Upper lobe of left lung (tissue), 6 donors: Measurements from ENCODE around the gene MAP3K14. TPM values are rescaled to one million over a fixed set of nuclear protein-coding genes. Genes with fewer than 3 reads are reported as not detected.

Experiments
- ATAC-seq, 2 donors: fragments of 200-7000 bp; cut with Tn5 transposase; one replicate each; pipeline ENCODE4 v1.9.1; 2022; ENCODE audit warnings: mild to moderate bottlenecking in 2 of 2, moderate library complexity in 2 of 2; ENCODE audit not compliant: low FRiP score in 2 of 2
- DNase-seq, 2 donors: peaks; one replicate each; pipeline ENCODE4 v3.0.0-alpha.2; 2019 to 2020
- H3K27ac ChIP-seq, 4 donors: fragments of 200-600 bp; sonication (generic); one replicate each; pipeline ENCODE4 v1.5.1; 2016 to 2019
- H3K27me3 ChIP-seq, 4 donors: fragments of 200-600 bp; sonication (generic); one replicate each; pipeline ENCODE4 v1.5.1; 2017 to 2019
- H3K36me3 ChIP-seq, 4 donors: fragments of 200-600 bp; sonication (generic); one replicate each; pipeline ENCODE4 v1.5.1; 2016 to 2019
- H3K4me1 ChIP-seq, 4 donors: fragments of 200-600 bp; sonication (generic); one replicate each; pipeline ENCODE4 v1.5.1; 2018 to 2019
- H3K4me3 ChIP-seq, 4 donors: fragments of 200-600 bp; sonication (generic); one replicate each; pipeline ENCODE4 v1.5.1; 2017 to 2019; ENCODE audit warnings: mild to moderate bottlenecking in 2 of 4, moderate library complexity in 1 of 4
- H3K9me3 ChIP-seq, 4 donors: fragments of 200-600 bp; sonication (generic); one replicate each; pipeline ENCODE4 v1.5.1; 2018 to 2019
- EP300 ChIP-seq, 4 donors: sonication (generic); formaldehyde crosslinking; IDR thresholded peaks; one replicate each; pipeline ENCODE4 v1.5.1; 2017; ENCODE audit warnings: antibody characterized with exemption in 4 of 4, control low read depth in 2 of 4
- POLR2A ChIP-seq, 4 donors: fragments of 450-650 bp; IDR thresholded peaks; one replicate each; pipeline ENCODE4 v1.5.1; 2016 to 2017; ENCODE audit warnings: antibody characterized with exemption in 4 of 4, mild to moderate bottlenecking in 2 of 4
- POLR2AphosphoS5 ChIP-seq, 2 donors: sonication (generic); formaldehyde crosslinking; IDR thresholded peaks; one replicate each; pipeline ENCODE4 v1.5.1; 2017; ENCODE audit warnings: antibody characterized with exemption in 2 of 2
- WGBS, 2 donors: methylation state at CpG; one replicate each; pipeline ENCODE4 v1.1.5; 2017 to 2018; 5-methylcytosine and 5-hydroxymethylcytosine counted together
- total RNA-seq, 6 donors: library from RNA; depleted of rRNA in 4 of 6; stranded (reverse); fragments of >200 nt in 4 of 6; gene quantifications; one replicate each; pipeline versions ENCODE4 v1.1.0 to v1.2.1, GENCODE V29; 2016 to 2021
- TF ChIP-seq, protein P1 (sequence below), 6 experiments: fragments of 450-650 bp in 4 of 6; fragments of 200-600 bp in 2 of 6; sonication (generic) in 2 of 6; IDR thresholded peaks; one replicate each; pipeline ENCODE4 v1.5.1; 2016 to 2019; ENCODE audit warnings: antibody characterized with exemption in 6 of 6
- donor health status: DM: no; HTN: no; CAD: no; lungs with moderate emphysema.
- donor health status: DM: no; HTN: yes; CAD: no; lungs with severe emphysema.

Gene MAP3K14
- total RNA-seq, 6 donors from 2014 or later = 11.4 to 17.8 (median 13.5) TPM

DNA sequence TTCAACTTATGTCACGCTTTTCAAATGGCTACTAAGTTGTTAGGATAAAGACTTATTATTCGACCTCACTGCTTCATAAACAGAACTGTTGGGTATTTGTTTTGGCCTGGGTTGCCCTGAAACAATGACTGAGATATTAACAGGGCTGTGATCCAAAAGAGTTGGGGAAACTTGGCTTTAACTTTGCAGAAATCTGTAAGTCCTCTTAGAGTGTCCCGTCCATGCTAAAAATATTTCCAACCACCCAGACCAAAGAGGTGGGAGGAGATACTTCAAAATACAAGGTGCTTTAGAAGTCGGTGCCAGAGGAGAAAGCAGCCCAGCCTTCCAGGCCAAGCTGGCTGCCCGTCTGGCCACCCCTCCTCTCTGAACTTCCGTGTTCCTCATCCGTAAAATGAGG is 38.8 kb downstream of the MAP3K14 start:
- Histone ChIP-seq H3K4me3 (no peak overlapping the region), H3K27me3 (no peaks in the 10 kb centered on the region), H3K4me1 (peaks cover 20 to 24% (median 23%) of the 10 kb centered on the region in 4 donors), H3K9me3 (no peaks in the 10 kb centered on the region), H3K36me3 (peaks cover 11 to 37% (median 21%) of the 10 kb centered on the region in 4 donors), H3K27ac (peak overlapping the region; percentile 31 to 86 (median 74))
- peak in 1 of 2 donors; percentile 76 for DNase-seq
- 27 to 42% methylated on average over 7 of the region's 7 CpGs for WGBS, 2 donors
- TF ChIP-seq, protein P1, sequence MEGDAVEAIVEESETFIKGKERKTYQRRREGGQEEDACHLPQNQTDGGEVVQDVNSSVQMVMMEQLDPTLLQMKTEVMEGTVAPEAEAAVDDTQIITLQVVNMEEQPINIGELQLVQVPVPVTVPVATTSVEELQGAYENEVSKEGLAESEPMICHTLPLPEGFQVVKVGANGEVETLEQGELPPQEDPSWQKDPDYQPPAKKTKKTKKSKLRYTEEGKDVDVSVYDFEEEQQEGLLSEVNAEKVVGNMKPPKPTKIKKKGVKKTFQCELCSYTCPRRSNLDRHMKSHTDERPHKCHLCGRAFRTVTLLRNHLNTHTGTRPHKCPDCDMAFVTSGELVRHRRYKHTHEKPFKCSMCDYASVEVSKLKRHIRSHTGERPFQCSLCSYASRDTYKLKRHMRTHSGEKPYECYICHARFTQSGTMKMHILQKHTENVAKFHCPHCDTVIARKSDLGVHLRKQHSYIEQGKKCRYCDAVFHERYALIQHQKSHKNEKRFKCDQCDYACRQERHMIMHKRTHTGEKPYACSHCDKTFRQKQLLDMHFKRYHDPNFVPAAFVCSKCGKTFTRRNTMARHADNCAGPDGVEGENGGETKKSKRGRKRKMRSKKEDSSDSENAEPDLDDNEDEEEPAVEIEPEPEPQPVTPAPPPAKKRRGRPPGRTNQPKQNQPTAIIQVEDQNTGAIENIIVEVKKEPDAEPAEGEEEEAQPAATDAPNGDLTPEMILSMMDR (IDR thresholded peaks at IDR 0.05) = no peak
- TF ChIP-seq POLR2A (IDR thresholded peaks at IDR 0.05) (no peak), EP300 (IDR thresholded peaks at IDR 0.05) (no peak), POLR2AphosphoS5 (IDR thresholded peaks at IDR 0.05) (no peak)
- peak; percentile 71 to 77 for ATAC-seq

DNA sequence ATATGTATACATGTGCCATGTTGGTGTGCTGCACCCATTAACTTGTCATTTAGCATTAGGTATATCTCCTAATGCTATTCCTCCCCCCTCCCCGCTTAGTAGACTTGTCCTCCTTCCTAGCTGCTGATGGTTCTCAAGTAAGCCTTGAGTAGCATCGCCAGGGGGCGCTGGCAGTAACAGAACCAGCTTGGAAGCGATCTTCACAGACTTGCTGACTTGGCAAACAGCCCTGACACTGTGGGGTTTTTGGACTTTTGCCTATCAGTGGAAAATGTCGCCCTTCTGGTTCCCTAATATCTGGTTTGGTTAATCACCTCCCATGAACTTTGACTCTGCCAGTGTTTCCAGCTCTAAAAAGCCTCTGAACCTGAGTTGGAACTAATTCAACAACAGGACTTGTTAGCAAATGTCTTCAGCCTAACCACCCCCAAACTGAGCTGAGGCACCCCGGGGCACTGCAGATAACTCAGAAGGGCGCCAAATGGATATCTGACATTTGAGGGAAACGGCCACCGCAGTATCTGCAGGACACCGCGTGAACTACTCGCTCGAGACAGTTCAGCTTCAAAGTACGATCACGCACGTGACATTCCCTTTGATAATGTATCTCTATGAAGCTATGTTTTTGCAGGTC is 39.5 kb downstream of the MAP3K14 start:
- H3K4me3 ChIP-seq = no peak overlapping the region
- no peaks in the 10 kb centered on the region for H3K27me3 ChIP-seq
- WGBS, 2 donors = 26 to 31% methylated on average over 10 to 16 of the region's 16 CpGs
- peaks cover 15 to 37% (median 24%) of the 10 kb centered on the region in 4 donors for H3K36me3 ChIP-seq
- H3K4me1 ChIP-seq = peaks cover 15 to 21% (median 19%) of the 10 kb centered on the region in 4 donors
- DNase-seq (peak in 1 of 2 donors; percentile 97), ATAC-seq (peak; percentile 90 to 91)
- no peaks in the 10 kb centered on the region for H3K9me3 ChIP-seq
- peak overlapping the region; percentile 28 to 86 (median 74) for H3K27ac ChIP-seq
- TF ChIP-seq EP300 (IDR thresholded peaks at IDR 0.05) = no peak
- TF ChIP-seq, protein P1 (IDR thresholded peaks at IDR 0.05) = peak; percentile 74 to 93 (median 88)
- peak; percentile 12 to 75 for TF ChIP-seq POLR2AphosphoS5 (IDR thresholded peaks at IDR 0.05)

DNA sequence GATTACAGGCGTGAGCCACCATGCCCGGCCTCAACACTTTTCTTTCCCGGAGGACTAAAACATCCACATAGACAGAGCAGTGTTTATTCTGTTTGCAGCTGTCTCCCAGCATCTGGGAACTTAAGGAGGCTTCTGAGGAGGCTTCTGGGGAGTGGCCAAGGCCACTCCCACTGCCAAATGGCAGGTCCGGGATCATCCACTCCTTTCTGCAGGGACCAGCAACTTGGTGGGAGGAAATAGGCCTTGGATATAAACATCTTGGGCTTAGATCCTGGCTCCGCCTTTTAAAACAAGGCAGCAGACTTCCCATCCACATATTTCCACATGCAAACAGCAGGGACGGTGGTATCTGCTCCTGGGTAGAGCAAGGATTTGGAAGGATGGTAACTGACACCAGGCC is 40.8 kb downstream of the MAP3K14 start:
- no peak for TF ChIP-seq EP300 (IDR thresholded peaks at IDR 0.05)
- Histone ChIP-seq H3K27ac (no peak overlapping the region), H3K4me3 (no peak overlapping the region), H3K4me1 (peaks cover 15 to 21% (median 19%) of the 10 kb centered on the region in 4 donors), H3K36me3 (peaks cover 15 to 42% (median 29%) of the 10 kb centered on the region in 4 donors), H3K27me3 (no peaks in the 10 kb centered on the region), H3K9me3 (no peaks in the 10 kb centered on the region)
- DNase-seq (no peak), ATAC-seq (no peak)
- 48 to 59% methylated on average over 6 of the region's 6 CpGs for WGBS, 2 donors

DNA sequence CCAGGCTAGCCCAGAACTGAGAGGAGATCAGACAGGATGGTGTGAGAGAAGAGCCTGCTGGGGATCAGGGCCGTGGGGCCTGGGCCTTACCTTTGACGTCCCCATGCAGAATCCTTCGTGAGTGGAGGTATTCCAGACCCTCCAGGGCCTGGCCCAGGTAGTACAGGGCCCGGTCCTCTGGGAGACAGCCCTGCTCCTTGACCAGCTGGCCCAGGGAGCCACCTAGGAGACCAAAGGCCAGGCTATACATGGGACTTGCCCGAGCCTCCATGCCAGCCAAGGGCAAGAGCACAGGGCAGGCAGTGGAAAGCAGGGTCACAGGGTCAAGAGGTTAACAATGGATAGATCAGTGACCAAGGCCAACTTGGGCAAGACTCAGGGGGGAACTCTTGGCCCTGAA is 42.8 kb downstream of the MAP3K14 start:
- Histone ChIP-seq H3K9me3 (no peaks in the 10 kb centered on the region), H3K4me1 (peaks cover 15 to 21% (median 19%) of the 10 kb centered on the region in 4 donors), H3K27ac (no peak overlapping the region), H3K27me3 (no peaks in the 10 kb centered on the region), H3K4me3 (no peak overlapping the region), H3K36me3 (peaks cover 27 to 56% (median 46%) of the 10 kb centered on the region in 4 donors)
- TF ChIP-seq, protein P1 (IDR thresholded peaks at IDR 0.05) = no peak
- TF ChIP-seq POLR2A (IDR thresholded peaks at IDR 0.05) = no peak
- ATAC-seq (no peak), DNase-seq (no peak)
- WGBS, 2 donors = 87% methylated on average over 5 of the region's 5 CpGs; no CpG with 5 or more reads in 1 of the 2 donors

DNA sequence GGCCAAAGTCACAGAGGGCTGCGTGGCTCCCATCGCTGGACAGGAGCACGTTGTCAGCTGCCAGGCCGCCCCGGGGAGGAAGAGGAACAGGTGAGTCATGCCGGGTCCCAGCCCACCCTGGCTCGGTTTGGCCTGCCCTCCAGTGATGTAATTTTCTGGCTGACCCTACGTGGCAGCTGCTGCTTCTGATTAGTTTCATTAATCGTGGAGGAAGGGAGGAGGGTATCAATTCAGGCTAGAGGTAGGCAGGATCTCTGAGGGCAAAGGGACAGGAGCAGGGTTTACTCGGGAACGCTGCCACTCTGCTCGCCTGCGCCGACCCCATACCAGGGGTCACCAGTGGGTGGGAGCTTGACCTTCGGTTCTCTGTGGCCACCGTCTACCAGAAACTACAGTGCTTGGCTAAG is 43.3 kb downstream of the MAP3K14 start:
- Histone ChIP-seq H3K4me3 (no peak overlapping the region), H3K9me3 (no peaks in the 10 kb centered on the region), H3K36me3 (peaks cover 27 to 61% (median 51%) of the 10 kb centered on the region in 4 donors), H3K27me3 (no peaks in the 10 kb centered on the region), H3K27ac (no peak overlapping the region), H3K4me1 (peaks cover 12 to 19% (median 15%) of the 10 kb centered on the region in 4 donors)
- no peak for TF ChIP-seq POLR2AphosphoS5 (IDR thresholded peaks at IDR 0.05)
- no peak for TF ChIP-seq POLR2A (IDR thresholded peaks at IDR 0.05)
- 83 to 87% methylated on average over 6 to 16 of the region's 16 CpGs for WGBS, 2 donors
- DNase-seq (no peak), ATAC-seq (no peak)

DNA sequence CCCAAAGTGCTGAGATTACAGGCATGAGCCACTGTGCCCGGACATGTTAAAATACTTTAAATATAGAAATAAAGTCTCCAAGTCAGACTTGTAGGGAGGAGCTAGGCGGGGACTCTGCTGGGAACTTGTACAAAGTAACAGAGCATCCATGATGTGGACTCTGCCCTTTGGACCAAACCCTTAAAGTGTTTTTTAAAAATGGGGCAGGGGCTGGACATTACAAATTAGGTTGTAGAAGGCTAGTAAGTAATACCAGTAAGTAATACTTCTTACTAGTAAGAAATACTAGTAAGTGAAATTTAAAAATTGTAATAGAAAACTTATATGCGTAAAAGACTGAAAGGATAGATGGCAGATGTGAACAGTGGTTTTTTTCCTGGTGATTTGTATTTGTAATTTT is 45.2 kb downstream of the MAP3K14 start:
- Histone ChIP-seq H3K27me3 (no peaks in the 10 kb centered on the region), H3K36me3 (peaks cover 33 to 81% (median 70%) of the 10 kb centered on the region in 4 donors), H3K27ac (no peak overlapping the region), H3K4me3 (no peak overlapping the region), H3K9me3 (no peaks in the 10 kb centered on the region), H3K4me1 (peaks cover 0 to 4% (median 0%) of the 10 kb centered on the region in 4 donors)
- WGBS, 2 donors = 100% methylated on average over 3 of the region's 3 CpGs
- DNase-seq (no peak), ATAC-seq (no peak)
- TF ChIP-seq EP300 (IDR thresholded peaks at IDR 0.05) = no peak
- no peak for TF ChIP-seq POLR2A (IDR thresholded peaks at IDR 0.05)
- no peak for TF ChIP-seq POLR2AphosphoS5 (IDR thresholded peaks at IDR 0.05)
- TF ChIP-seq, protein P1 (IDR thresholded peaks at IDR 0.05) = no peak
